Suprapubic skin (tissue), 4 donors: ENCODE measurements around the gene TIAM1. TPM values are rescaled to one million over a fixed set of nuclear protein-coding genes. Genes with fewer than 3 reads are reported as not detected.

Experiments
- DNase-seq, 2 donors: peaks; one replicate each; pipeline ENCODE4 v3.0.0-alpha.2; 2019; ENCODE audit warnings: low spot score in 2 of 2
- H3K27ac ChIP-seq: fragments of 200-600 bp; sonication (generic); one replicate; pipeline ENCODE4 v1.5.1; 2019
- H3K27me3 ChIP-seq: fragments of 200-600 bp; sonication (generic); one replicate; pipeline ENCODE4 v1.5.1; 2019
- H3K36me3 ChIP-seq: fragments of 200-600 bp; sonication (generic); one replicate; pipeline ENCODE4 v1.5.1; 2019
- H3K4me1 ChIP-seq: fragments of 200-600 bp; sonication (generic); one replicate; pipeline ENCODE4 v1.5.1; 2019
- H3K4me3 ChIP-seq: fragments of 200-600 bp; sonication (generic); one replicate; pipeline ENCODE4 v1.5.1; 2019; ENCODE audit warnings: mild to moderate bottlenecking
- H3K9me3 ChIP-seq: fragments of 200-600 bp; sonication (generic); one replicate; pipeline ENCODE4 v1.5.1; 2019
- CTCF ChIP-seq, 2 donors: fragments of 200-600 bp in 1 of 2; fragments of 450-650 bp in 1 of 2; sonication (generic) in 1 of 2; IDR thresholded peaks; one replicate each; pipeline ENCODE4 v1.5.1; 2016 to 2019; ENCODE audit warnings: antibody characterized with exemption in 2 of 2, mild to moderate bottlenecking in 1 of 2, moderate library complexity in 1 of 2
- EP300 ChIP-seq: sonication (generic); formaldehyde crosslinking; IDR thresholded peaks from one replicate; pipeline ENCODE4 v1.6.1; 2017; ENCODE audit warnings: antibody characterized with exemption
- POLR2A ChIP-seq, 2 donors: fragments of 450-650 bp; IDR thresholded peaks; one replicate each; pipeline ENCODE4 v1.6.1; 2017; ENCODE audit warnings: antibody characterized with exemption in 2 of 2, mild to moderate bottlenecking in 2 of 2, moderate library complexity in 2 of 2
- POLR2AphosphoS5 ChIP-seq, 3 donors: sonication (generic); formaldehyde crosslinking; IDR thresholded peaks; one replicate each; pipeline ENCODE4 v1.6.1; 2017; ENCODE audit warnings: antibody characterized with exemption in 3 of 3
- WGBS: methylation state at CpG from one replicate; pipeline ENCODE4 v1.1.5; 2018; 5-methylcytosine and 5-hydroxymethylcytosine counted together
- total RNA-seq, 4 donors: library from RNA; depleted of rRNA; stranded (reverse); fragments of >200 nt; gene quantifications; one replicate each; pipeline ENCODE4 v1.1.0, GENCODE V29; 2016

The TIAM1 gene
- total RNA-seq, 4 donors from 2014 or later: 71.9 to 135 (median 87.9) TPM

- Histone ChIP-seq H3K27me3 (no peaks in the 10 kb centered on the region), H3K4me1 (no peaks in the 10 kb centered on the region), H3K27ac (no peak overlapping the region), H3K9me3 (no peaks in the 10 kb centered on the region), H3K36me3 (peaks cover 9% of the 10 kb centered on the region), H3K4me3 (no peak overlapping the region)
- WGBS: 92% methylated on average over 2 of the region's 2 CpGs
- no peak for DNase-seq
- TF ChIP-seq POLR2A (IDR thresholded peaks at IDR 0.05) (no peak), CTCF (IDR thresholded peaks at IDR 0.05) (no peak), EP300 (no peak), POLR2AphosphoS5 (IDR thresholded peaks at IDR 0.05) (no peak)
Measured at GRCh38 chr21:31255896-31256295, 88.2 kb downstream of the TIAM1 start.

- no peaks in the 10 kb centered on the region for H3K4me1 ChIP-seq
- no peak overlapping the region for H3K27ac ChIP-seq
- H3K9me3 ChIP-seq: no peaks in the 10 kb centered on the region
- DNase-seq: no peak
- H3K4me3 ChIP-seq: no peak overlapping the region
- TF ChIP-seq CTCF (IDR thresholded peaks at IDR 0.05) (no peak), POLR2A (IDR thresholded peaks at IDR 0.05) (no peak), POLR2AphosphoS5 (IDR thresholded peaks at IDR 0.05) (no peak), EP300 (no peak)
- H3K27me3 ChIP-seq: no peaks in the 10 kb centered on the region
- peaks cover 9% of the 10 kb centered on the region for H3K36me3 ChIP-seq
- WGBS: 100% methylated on average over 4 of the region's 4 CpGs
Measured at GRCh38 chr21:31255036-31255435, 89.0 kb downstream of the TIAM1 start.

- H3K27me3 ChIP-seq: no peaks in the 10 kb centered on the region
- 96% methylated on average over 2 of the region's 2 CpGs for WGBS
- peaks cover 14% of the 10 kb centered on the region for H3K36me3 ChIP-seq
- no peaks in the 10 kb centered on the region for H3K4me1 ChIP-seq
- H3K9me3 ChIP-seq: no peaks in the 10 kb centered on the region
- DNase-seq: no peak
- no peak overlapping the region for H3K27ac ChIP-seq
- H3K4me3 ChIP-seq: no peak overlapping the region
- TF ChIP-seq EP300: no peak
- no peak for TF ChIP-seq CTCF (IDR thresholded peaks at IDR 0.05)
- TF ChIP-seq POLR2AphosphoS5 (IDR thresholded peaks at IDR 0.05): no peak
- no peak for TF ChIP-seq POLR2A (IDR thresholded peaks at IDR 0.05)
Measured at GRCh38 chr21:31254131-31254530, 89.9 kb downstream of the TIAM1 start.

- no peaks in the 10 kb centered on the region for H3K27me3 ChIP-seq
- DNase-seq: no peak
- no peak for TF ChIP-seq POLR2AphosphoS5 (IDR thresholded peaks at IDR 0.05)
- TF ChIP-seq EP300: no peak
- TF ChIP-seq CTCF (IDR thresholded peaks at IDR 0.05): no peak
- TF ChIP-seq POLR2A (IDR thresholded peaks at IDR 0.05): no peak
- H3K9me3 ChIP-seq: no peaks in the 10 kb centered on the region
- H3K27ac ChIP-seq: no peak overlapping the region
- no peaks in the 10 kb centered on the region for H3K4me1 ChIP-seq
- peaks cover 15% of the 10 kb centered on the region for H3K36me3 ChIP-seq
- 71% methylated on average over 3 of the region's 3 CpGs for WGBS
- no peak overlapping the region for H3K4me3 ChIP-seq
Measured at GRCh38 chr21:31253684-31254083, 90.4 kb downstream of the TIAM1 start.

GRCh38 chr21:31252611-31253010 lies 91.5 kb downstream of the TIAM1 start:
- 90% methylated on average over 6 of the region's 6 CpGs for WGBS
- Histone ChIP-seq H3K4me3 (no peak overlapping the region), H3K36me3 (peaks cover 15% of the 10 kb centered on the region)

More at GRCh38 chr21:31252611-31253010, 91.5 kb downstream of the TIAM1 start:
- no peak for DNase-seq
- no peak overlapping the region for H3K27ac ChIP-seq
- H3K27me3 ChIP-seq: no peaks in the 10 kb centered on the region
- no peak for TF ChIP-seq POLR2AphosphoS5 (IDR thresholded peaks at IDR 0.05)
- no peak for TF ChIP-seq EP300
- TF ChIP-seq CTCF (IDR thresholded peaks at IDR 0.05): no peak
- TF ChIP-seq POLR2A (IDR thresholded peaks at IDR 0.05): no peak
- no peaks in the 10 kb centered on the region for H3K4me1 ChIP-seq
- no peaks in the 10 kb centered on the region for H3K9me3 ChIP-seq
